ENCODE results near the gene WDR6.

The WDR6 gene

GRCh38 chr3:49017229-49017970, 10.2 kb downstream of the WDR6 start:
- no peak for DNase-seq

- peak; percentile 59 for DNase-seq
These were observed 10.9 kb downstream of the WDR6 start, which contains the start of gene DALRD3 for GRCh38 chr3:49017971-49018706. TSS of gene DALRD3 (minus strand) at chr3:49018580. CDS start at chr3:49018564, 16 bp downstream.

- no peak for DNase-seq
These were observed 11.5 kb downstream of the WDR6 start for GRCh38 chr3:49018707-49019006.

DNA sequence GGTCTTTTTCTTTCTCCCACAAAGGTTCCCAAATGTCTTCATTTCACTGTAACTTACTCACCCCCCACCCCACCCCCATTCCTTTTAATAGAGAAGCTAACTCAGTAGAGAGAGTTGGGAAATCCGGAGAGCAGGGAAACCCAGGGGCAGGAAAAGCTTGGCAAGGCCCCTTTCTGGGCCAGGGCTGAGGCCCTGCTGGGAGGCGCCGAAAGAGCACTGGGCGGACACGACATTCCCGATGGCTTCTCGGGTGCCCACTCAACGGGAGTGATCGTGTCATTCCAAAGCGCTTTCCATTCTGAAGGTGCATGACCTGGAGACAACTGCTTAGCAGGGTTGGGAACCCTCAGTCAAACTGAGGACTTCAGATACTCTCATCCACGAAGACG, 12.7 kb downstream of the WDR6 start:
- no peak for DNase-seq

GRCh38 chr3:49020330-49021212, 13.4 kb downstream of the WDR6 start:
- DNase-seq = peak; percentile 22

DNA sequence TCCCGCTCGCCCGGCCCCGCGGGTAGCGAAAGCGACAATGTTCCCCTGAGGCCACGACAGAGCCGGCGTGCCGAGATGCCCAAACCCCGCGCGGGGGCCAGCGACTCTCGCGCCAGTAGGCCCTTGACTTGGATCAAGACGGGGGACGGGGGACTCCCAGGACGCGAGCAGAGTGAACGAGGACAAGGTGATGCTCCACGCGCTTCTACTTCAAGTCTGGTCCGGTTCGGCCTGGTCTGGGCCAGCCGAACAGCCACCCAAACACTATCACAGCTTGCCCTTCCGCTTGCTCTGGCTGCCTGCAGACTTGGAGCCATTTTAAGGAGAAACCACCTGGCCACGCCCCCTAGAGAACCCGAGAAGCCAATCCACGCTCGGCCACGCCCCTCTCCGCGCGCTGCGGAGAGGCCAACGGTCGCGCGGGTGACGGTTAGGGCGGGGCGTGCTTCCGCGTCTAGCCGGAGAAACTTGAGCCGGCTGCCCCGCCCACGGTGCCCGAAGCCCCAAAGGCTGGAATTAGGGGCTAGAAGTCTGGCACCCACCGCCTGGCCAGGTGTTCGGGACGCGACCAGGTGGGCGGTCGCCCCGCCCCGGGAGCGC, 14.1 kb downstream of the WDR6 start:
- DNase-seq = peak; percentile 97

- DNase-seq = peak; percentile 91
These were observed 14.9 kb downstream of the WDR6 start, which contains the start of gene NDUFAF3 for GRCh38 chr3:49021813-49022687. TSS of gene NDUFAF3 (plus strand) at chr3:49022121. CDS start at chr3:49022145, 24 bp downstream.

DNA sequence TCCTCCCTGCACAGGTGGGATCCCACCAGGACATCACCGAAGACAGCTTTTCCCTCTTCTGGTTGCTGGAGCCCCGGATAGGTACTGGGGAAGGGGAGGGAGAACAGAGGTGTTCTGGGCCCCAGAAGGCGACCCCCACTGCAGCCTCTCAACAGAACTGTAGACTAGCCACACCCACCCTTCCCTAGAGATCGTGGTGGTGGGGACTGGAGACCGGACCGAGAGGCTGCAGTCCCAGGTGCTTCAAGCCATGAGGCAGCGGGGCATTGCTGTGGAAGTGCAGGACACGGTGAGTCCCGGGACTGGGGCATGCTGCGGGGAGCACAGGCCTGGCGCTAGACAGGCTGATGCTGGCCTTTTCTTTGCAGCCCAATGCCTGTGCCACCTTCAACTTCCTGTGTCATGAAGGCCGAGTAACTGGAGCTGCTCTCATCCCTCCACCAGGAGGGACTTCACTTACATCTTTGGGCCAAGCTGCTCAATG, 15.5 kb downstream of the WDR6 start:
- no peak for DNase-seq

DNA sequence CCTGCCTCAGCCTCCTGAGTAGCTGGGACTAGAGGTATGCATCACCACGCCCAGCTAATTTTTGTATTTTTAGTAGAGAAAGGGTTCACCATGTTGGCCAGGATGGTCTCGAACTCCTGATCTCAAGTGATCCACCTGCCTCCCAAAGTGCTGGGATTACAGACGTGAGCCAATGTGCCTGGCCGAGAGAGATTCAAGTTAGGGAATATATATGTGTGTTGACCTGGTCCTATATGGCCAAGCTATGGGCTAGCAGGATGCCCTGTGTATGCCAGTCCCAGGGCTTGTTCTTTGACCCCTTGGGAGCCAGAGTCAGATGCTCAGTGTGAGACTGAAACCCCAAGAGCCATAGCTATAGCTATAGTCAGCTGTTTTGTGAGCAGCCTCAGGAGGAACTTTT, 16.6 kb downstream of the WDR6 start:
- no peak for DNase-seq

- DNase-seq = no peak
These were observed 17.3 kb downstream of the WDR6 start for GRCh38 chr3:49024449-49024848.

DNA sequence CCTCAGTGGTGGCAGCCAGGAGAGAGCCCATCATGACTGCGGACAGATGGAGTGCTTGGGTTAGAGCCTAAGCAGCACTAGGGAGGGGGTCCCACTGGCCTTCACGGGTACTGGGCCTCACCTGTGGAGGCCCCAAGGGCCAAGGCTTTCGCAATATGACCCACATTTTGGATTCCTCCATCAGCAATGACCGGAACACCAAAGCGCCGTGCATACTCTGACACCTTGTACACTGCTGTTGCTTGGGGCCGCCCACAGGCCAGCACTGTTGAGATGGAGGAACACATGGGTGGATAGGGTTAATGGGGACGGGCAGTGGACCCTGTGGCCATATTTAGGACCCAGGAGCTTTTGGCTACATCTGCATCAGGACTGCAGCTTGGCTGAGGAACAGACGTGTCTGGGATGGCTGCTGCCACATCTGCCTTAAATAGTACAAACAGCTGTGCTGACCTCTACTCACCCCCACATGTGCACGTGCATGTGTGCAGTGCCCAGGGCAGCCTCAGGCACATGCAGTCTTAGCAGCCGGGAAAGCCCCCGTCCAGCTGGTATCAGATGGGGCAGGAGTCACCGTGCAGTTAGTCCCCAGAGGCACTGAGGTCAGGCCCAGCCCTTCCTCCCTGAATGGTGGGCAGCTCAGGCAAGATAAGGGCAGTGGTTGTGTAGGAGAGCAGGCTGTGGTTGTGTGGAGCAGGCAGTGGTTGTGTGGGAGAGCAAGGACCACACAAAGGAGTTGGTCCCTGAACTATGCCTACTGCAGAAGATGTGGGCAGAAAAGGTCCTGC, 18.0 kb downstream of the WDR6 start:
- no peak for DNase-seq

DNA sequence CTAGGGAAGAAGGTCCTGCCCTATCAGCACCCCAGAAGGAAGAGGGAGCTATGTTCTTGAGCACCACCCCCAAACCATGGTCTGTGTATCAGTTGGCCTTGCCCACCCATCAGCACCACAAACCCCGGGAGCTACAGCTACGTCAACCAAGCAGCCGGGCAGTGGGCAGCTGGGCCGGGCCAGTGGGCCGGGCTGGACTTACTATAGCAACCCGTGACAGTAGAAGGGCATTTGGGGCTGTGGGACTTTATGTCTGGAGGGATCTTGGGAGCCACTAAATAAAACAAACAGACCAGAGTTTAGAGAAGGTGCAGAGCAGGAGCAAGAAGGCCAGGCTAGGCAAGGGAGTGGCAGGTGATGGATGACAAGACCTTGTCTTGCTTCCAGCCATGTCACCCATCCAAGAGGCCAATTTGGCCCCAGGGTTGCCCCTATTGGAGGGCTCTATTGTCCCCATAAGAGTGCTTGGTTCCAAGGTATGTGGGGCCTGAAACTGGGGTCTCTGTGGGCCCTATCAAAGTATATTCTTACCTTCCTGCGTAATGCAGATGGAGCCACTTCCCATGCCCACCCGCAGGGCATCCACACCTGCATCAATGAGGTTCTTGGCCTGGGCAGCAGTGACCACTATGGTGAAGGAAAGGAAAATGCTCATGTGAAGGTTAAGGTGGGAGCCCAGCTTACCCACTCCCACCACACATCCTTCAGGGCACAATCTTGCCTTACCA, 18.8 kb downstream of the WDR6 start:
- no peak for DNase-seq

- DNase-seq = no peak
These were observed 19.3 kb downstream of the WDR6 start for GRCh38 chr3:49026536-49026935.

- no peak for DNase-seq
These were observed 20.4 kb downstream of the WDR6 start for GRCh38 chr3:49027634-49028033.

DNA sequence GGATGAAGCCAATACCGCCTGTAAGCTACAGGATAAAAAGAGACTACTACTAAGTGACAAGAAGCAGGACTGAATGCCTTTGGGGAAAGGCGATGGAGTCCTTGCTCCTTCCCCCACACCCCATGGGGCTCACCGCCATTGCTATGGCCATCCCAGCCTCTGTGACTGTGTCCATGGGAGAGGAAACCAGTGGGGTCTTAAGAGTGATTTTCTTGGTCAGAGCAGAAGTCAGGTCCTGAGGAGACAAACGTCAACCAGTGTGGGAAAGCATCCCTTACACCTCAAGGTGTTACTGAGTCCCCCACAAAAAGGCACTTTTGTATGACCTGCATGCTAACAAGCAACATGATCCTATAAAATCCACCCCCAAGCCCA, 21.1 kb downstream of the WDR6 start:
- DNase-seq = no peak

GRCh38 chr3:49028673-49029562, 21.7 kb downstream of the WDR6 start, which contains the start of gene IMPDH2:
TSS of gene IMPDH2 (minus strand) at chr3:49029398. CDS start at chr3:49029350, 48 bp downstream.
- peak; percentile 93 for DNase-seq

GRCh38 chr3:49029563-49029884, 22.3 kb downstream of the WDR6 start:
- DNase-seq = no peak

DNA sequence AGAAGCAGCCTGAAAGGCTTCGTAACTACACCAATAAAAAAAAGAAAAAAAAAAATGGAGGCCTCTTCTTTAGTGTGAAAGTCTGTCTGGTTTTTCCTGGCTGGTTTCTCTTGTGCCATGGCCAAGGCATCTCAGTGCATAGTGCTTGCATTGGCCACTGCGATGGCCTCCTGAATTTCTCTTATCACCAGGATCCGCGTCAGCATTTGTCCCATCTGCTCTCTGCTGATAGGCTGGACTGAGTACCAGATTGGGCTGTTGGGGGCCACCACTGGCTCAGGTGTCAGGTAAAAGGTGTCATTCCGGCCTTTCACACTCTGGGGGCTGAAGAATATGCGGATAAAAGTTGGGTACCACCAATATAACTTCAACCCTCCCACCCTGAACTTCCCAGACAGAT, 23.1 kb downstream of the WDR6 start:
- DNase-seq = no peak

GRCh38 chr3:49032646-49033304, 25.6 kb downstream of the WDR6 start:
- DNase-seq = no peak

Data from CD4-positive, alpha-beta T cell treated with Interleukin-4 for 4 hours (primary cell).